Dendritic cell treated with granulocyte-macrophage colony-stimulating factor and Interleukin-4, amounts not matched to agents 40 ng/mL and 50 ng/mL, for 4 days (primary cell): ENCODE data around the gene CLTRN.

ENCODE experiments used
- H3K27ac Mint-ChIP-seq: one replicate; pipeline ENCODE4 v1.8.0; 2022; ENCODE audit warnings: mild to moderate bottlenecking, mixed read lengths
- H3K27me3 Mint-ChIP-seq: one replicate; pipeline ENCODE4 v1.8.0; 2022; ENCODE audit warnings: mild to moderate bottlenecking, mixed read lengths
- H3K36me3 Mint-ChIP-seq: one replicate; pipeline ENCODE4 v1.8.0; 2022; ENCODE audit warnings: low read depth, mixed read lengths
- H3K4me1 Mint-ChIP-seq: one replicate; pipeline ENCODE4 v1.8.0; 2022; ENCODE audit warnings: low read depth, mixed read lengths
- H3K4me3 Mint-ChIP-seq: one replicate; pipeline ENCODE4 v1.8.0; 2022; ENCODE audit warnings: mild to moderate bottlenecking, moderate library complexity, mixed read lengths
- H3K9me3 Mint-ChIP-seq: one replicate; pipeline ENCODE4 v1.8.0; 2022; ENCODE audit warnings: mixed read lengths
- intact Hi-C: fragments of 100-400 bp; cut with micrococcal nuclease; formaldehyde crosslinking; loops from one replicate; pipeline ENCODE4 v1.15.0; 2022

The CLTRN gene

GRCh38 chrX:15631637-15632036, 33.0 kb downstream of the CLTRN start:
- no peak overlapping the region for H3K27ac Mint-ChIP-seq
- no peaks in the 10 kb centered on the region for H3K9me3 Mint-ChIP-seq
- intact Hi-C loops = no loop called here
- H3K4me3 Mint-ChIP-seq = no peak overlapping the region
- H3K4me1 Mint-ChIP-seq = no peaks in the 10 kb centered on the region
- no peaks in the 10 kb centered on the region for H3K27me3 Mint-ChIP-seq
- no peaks in the 10 kb centered on the region for H3K36me3 Mint-ChIP-seq

DNA sequence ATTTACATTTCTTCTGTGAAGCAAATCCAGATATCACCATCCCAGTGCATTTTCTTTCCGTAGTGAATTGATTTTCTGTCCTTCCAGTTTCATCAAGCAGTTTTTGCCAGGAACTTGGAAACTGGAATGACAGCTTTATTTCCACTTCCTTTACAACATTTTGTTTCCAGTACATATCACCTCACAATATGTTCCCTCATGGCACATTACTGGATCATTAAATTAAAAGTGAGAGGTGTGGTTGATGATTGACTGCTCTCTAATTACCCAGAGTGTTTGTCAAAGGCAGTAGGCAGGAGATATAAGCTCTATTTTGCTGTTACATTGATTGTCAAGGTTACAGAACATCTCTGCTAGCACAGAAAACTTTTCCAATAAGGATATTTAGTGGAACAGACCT, 41.6 kb downstream of the CLTRN start:
- intact Hi-C loops = no loop called here
- H3K4me1 Mint-ChIP-seq = no peaks in the 10 kb centered on the region
- no peak overlapping the region for H3K4me3 Mint-ChIP-seq
- H3K27me3 Mint-ChIP-seq = peaks cover 1% of the 10 kb centered on the region
- no peak overlapping the region for H3K27ac Mint-ChIP-seq
- H3K9me3 Mint-ChIP-seq = no peaks in the 10 kb centered on the region
- H3K36me3 Mint-ChIP-seq = no peaks in the 10 kb centered on the region

DNA sequence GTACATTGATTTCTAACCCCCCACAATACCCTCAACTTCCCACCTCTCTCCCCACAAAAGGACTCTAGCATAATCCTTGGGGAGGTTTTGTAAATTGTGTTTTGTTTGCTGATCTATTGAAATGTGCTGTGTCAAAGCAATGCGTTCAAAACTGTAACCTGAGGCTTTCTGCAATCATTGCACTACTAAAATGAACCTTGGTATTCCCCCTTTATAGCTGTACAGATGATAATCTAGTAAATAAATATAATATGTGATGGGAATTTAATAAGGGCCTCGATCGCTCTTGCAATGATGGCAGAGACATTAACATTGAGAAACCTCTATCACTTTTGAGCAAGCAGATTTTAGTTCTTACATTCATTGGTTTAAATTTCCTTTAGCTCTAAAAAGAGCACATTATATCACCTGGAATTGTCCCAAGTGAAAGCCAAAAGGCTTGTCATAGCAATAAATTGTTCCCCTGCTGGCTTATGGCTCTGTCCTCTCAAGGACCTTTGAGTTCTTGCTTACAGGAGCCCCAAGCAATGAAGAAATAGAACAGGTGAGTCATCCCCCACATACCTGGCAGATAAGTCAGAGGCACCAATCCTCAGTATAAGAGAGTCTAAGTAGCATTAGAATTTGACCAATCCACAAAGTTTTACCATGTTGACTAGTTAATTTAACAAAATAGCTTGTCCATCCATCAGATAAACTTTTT, 45.4 kb downstream of the CLTRN start:
- Mint-ChIP-seq H3K4me3 (no peak overlapping the region), H3K27ac (no peak overlapping the region), H3K9me3 (no peaks in the 10 kb centered on the region), H3K27me3 (peaks cover 3% of the 10 kb centered on the region), H3K4me1 (no peaks in the 10 kb centered on the region), H3K36me3 (no peaks in the 10 kb centered on the region)
- intact Hi-C loops = no loop called here

DNA sequence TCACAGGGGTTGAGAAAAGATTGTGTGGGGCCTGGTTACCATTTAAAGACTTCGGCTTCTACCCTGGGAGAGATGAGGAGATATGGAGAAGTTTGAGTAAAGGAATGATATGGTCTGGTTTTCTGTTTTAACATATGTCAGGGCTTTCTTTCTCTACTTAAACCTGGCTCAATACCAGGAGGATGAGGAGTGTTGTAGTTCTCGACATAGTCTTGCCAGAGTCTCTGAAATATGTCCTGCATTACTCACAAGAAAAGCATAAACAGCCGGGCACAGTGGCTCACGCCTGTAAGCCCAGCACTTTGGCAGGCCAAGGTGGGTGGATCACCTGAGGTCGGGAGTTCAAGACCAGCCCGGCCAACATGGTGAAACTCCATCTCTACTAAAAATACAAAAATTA, 47.5 kb downstream of the CLTRN start:
- no peaks in the 10 kb centered on the region for H3K4me1 Mint-ChIP-seq
- no peak overlapping the region for H3K27ac Mint-ChIP-seq
- no peaks in the 10 kb centered on the region for H3K36me3 Mint-ChIP-seq
- peaks cover 3% of the 10 kb centered on the region for H3K27me3 Mint-ChIP-seq
- no peak overlapping the region for H3K4me3 Mint-ChIP-seq
- intact Hi-C loops = no loop called here
- no peaks in the 10 kb centered on the region for H3K9me3 Mint-ChIP-seq

DNA sequence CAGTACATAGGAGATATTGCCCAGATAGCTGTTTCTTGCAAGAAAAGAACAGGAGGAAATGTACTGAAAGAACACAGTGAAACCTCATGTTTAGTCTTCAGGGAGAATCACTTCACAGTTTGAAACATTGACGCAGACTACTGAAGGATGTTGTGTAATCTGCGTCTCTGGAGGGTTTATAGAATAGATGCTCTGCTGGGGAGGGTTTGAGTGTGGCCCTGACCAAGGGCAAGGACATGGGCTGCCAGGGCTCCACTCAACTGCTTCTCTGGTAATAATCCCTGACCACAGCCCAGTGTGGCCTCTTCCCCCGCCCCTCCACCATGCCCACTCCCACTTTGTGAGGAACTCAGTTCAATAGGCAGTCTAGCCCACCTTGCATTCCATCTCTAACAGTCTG, 48.1 kb downstream of the CLTRN start:
- no peaks in the 10 kb centered on the region for H3K4me1 Mint-ChIP-seq
- H3K4me3 Mint-ChIP-seq = no peak overlapping the region
- no peak overlapping the region for H3K27ac Mint-ChIP-seq
- intact Hi-C loops = no loop called here
- peaks cover 3% of the 10 kb centered on the region for H3K27me3 Mint-ChIP-seq
- H3K36me3 Mint-ChIP-seq = no peaks in the 10 kb centered on the region
- no peaks in the 10 kb centered on the region for H3K9me3 Mint-ChIP-seq

DNA sequence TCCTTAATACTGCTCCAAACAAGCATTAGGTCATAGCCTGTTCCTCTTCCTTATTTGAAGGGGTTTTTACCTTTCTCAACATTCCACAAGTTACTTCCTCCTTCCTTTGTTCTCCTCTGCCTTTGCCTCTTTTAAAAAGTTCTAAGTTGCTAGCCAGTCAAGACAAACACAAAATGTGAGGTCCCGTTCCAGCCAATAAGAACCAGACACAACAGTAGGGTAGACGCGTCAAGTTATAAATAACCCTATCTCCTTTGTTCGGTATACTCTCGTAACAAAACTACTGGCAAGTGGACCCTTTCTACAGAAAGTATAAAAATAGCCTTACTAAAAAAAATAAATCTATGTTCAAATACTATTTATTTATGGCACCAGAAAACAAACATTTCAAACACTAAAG, 57.5 kb downstream of the CLTRN start:
- H3K27me3 Mint-ChIP-seq = peaks cover 2% of the 10 kb centered on the region
- no peaks in the 10 kb centered on the region for H3K9me3 Mint-ChIP-seq
- intact Hi-C loops = no loop called here
- no peak overlapping the region for H3K27ac Mint-ChIP-seq
- peaks cover 6% of the 10 kb centered on the region for H3K4me1 Mint-ChIP-seq
- no peaks in the 10 kb centered on the region for H3K36me3 Mint-ChIP-seq
- H3K4me3 Mint-ChIP-seq = no peak overlapping the region

DNA sequence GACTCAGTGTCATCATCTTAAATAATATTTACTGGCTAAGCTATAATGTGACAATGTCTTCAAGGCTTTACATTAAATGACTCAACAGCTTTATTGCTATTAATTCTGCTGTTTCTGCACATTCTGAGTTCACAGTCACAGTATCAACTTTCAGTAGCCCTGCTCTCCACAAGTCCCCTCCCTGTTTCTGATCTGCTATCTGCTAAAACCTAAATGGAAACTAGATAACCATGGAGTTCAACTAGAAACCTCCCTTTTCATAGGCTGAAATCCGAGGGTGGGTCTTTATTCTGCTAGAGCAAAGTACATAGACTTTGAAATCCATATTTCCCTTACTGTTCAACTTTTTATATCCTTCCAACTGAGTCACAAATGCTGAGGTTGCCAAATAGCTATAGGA, 58.5 kb downstream of the CLTRN start:
- intact Hi-C loops = no loop called here
- no peak overlapping the region for H3K4me3 Mint-ChIP-seq
- no peaks in the 10 kb centered on the region for H3K9me3 Mint-ChIP-seq
- H3K27ac Mint-ChIP-seq = no peak overlapping the region
- H3K27me3 Mint-ChIP-seq = peaks cover 2% of the 10 kb centered on the region
- H3K4me1 Mint-ChIP-seq = peaks cover 6% of the 10 kb centered on the region
- no peaks in the 10 kb centered on the region for H3K36me3 Mint-ChIP-seq

GRCh38 chrX:15605226-15605625, 59.4 kb downstream of the CLTRN start:
- no peaks in the 10 kb centered on the region for H3K9me3 Mint-ChIP-seq
- intact Hi-C loops = no loop called here
- H3K4me3 Mint-ChIP-seq = no peak overlapping the region
- no peaks in the 10 kb centered on the region for H3K36me3 Mint-ChIP-seq
- peaks cover 6% of the 10 kb centered on the region for H3K4me1 Mint-ChIP-seq
- H3K27me3 Mint-ChIP-seq = peaks cover 2% of the 10 kb centered on the region
- no peak overlapping the region for H3K27ac Mint-ChIP-seq

GRCh38 chrX:15602761-15603160, 61.8 kb downstream of the CLTRN start:
- H3K36me3 Mint-ChIP-seq = no peaks in the 10 kb centered on the region
- intact Hi-C loops = no loop called here
- no peaks in the 10 kb centered on the region for H3K9me3 Mint-ChIP-seq
- H3K27ac Mint-ChIP-seq = no peak overlapping the region
- H3K27me3 Mint-ChIP-seq = peaks cover 2% of the 10 kb centered on the region
- no peak overlapping the region for H3K4me3 Mint-ChIP-seq
- H3K4me1 Mint-ChIP-seq = peaks cover 6% of the 10 kb centered on the region

DNA sequence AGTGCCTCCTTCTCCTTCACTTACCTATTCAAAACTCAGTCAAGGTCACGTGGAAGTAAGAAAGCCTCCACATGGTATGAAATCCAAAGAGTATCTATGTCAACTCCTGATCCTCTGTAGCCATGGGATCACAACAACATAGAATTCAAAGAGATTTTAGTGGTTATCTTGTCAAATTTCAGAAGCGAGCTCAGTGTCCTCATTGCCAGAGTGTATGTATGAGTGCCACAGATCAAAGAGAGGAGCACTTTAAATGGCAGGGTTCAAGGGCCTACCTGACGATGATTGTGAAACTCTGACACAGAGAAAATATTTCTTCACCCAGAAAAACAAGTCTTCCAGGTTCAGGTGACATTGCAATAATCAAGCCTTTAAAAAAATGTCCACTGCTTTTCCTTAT, 62.7 kb downstream of the CLTRN start:
- intact Hi-C loops = no loop called here
- H3K9me3 Mint-ChIP-seq = no peaks in the 10 kb centered on the region
- H3K27ac Mint-ChIP-seq = no peak overlapping the region
- H3K27me3 Mint-ChIP-seq = peaks cover 2% of the 10 kb centered on the region
- H3K4me1 Mint-ChIP-seq = peaks cover 2% of the 10 kb centered on the region
- H3K36me3 Mint-ChIP-seq = no peaks in the 10 kb centered on the region
- no peak overlapping the region for H3K4me3 Mint-ChIP-seq

DNA sequence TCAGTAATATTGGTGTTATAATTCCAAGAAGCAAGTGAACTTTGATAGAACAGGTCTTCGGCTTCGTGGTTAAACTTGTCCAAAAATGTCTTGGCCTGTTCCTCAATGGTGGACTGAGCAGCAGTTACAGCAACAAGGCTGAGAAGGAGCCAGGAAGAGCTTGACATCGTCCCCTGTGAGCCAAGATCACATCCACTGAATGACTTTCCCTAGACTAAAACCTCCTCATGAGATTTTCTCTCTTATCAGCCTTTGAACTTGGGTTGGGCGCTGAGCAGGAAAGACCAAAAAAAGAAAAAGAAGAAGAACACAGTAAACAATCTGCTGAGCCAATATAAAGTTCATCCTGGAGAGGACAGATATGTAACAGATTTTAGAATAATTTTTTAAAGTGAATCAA, 63.9 kb downstream of the CLTRN start, which contains the start of gene ACE2:
TSS of gene ACE2 (minus strand) at position 216 of the 400 bp plus-strand sequence. CDS start at position 167, 49 bp downstream.
- Mint-ChIP-seq H3K4me3 (no peak within 1 kb of the TSS), H3K9me3 (no peaks in the 10 kb centered on the region), H3K27me3 (peaks cover 2% of the 10 kb centered on the region), H3K36me3 (no peaks in the 10 kb centered on the region), H3K27ac (no peak within 1 kb of the TSS), H3K4me1 (no peaks in the 10 kb centered on the region)
- intact Hi-C loops = no loop called here

DNA sequence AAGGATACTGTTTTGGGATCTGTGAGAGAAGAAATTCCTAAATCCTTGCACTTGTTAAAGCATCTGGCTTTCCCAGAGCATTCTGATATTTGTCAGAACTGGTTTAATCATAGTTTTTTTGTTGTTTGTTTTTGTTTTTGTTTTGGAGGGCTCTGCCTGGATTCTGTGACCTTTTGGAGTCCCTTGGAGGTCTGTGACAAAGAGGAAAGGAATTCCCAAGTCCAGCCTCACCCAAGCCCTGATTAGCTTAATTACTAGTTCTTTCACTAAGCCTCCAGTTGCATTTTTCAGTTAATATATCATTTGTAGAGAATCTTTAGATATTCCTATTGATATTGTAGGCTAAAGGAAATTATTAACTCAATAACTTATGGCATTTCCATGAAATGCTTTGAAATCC, 64.6 kb downstream of the CLTRN start:
- no peak overlapping the region for H3K27ac Mint-ChIP-seq
- no peak overlapping the region for H3K4me3 Mint-ChIP-seq

DNA sequence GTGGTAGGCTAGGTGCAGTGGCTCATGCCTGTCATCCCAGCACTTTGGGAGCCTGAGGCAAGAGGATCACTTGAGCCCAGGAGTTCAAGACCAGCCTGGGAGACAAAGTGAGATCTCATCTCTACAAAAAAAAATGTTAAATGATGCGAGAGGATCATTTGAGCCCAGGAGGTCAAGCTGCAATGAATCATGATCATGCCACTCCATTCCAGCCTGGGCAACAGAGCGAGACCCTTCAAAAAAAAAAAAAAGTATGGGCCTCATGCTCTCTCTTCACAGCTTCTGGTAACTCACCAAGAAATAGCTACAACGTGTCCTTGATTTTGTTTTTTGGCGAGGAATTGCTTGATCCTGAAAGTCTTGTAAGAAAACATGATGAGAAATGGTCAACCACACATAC, 65.1 kb downstream of the CLTRN start:
- Mint-ChIP-seq H3K36me3 (no peaks in the 10 kb centered on the region), H3K27me3 (peaks cover 2% of the 10 kb centered on the region), H3K4me1 (no peaks in the 10 kb centered on the region), H3K9me3 (no peaks in the 10 kb centered on the region), H3K27ac (no peak overlapping the region), H3K4me3 (no peak overlapping the region)
- intact Hi-C loops = no loop called here

More for the DNA sequence above, 64.6 kb downstream of the CLTRN start:
- no peaks in the 10 kb centered on the region for H3K36me3 Mint-ChIP-seq
- H3K9me3 Mint-ChIP-seq = no peaks in the 10 kb centered on the region
- peaks cover 2% of the 10 kb centered on the region for H3K27me3 Mint-ChIP-seq
- intact Hi-C loops = no loop called here
- no peaks in the 10 kb centered on the region for H3K4me1 Mint-ChIP-seq

DNA sequence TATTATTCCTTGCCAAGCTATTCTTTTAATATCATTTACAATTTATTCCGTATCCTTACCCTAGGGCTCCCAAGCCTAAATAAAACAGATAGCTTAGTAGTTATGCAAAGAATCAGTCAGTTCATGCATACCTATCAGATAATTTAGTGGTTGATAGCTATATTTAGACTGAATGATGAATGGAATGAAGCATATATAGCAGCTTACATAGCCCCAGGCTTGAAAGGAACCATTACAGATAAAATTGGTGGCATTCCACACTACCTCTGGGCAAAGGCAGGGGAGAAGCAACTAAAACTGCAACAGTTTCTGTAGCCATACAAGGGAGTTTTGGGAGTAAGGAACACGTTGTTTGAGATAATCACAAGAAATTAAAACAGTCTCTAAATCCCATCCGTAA, 66.6 kb downstream of the CLTRN start:
- Mint-ChIP-seq H3K9me3 (no peaks in the 10 kb centered on the region), H3K4me1 (no peaks in the 10 kb centered on the region), H3K36me3 (no peaks in the 10 kb centered on the region), H3K27ac (no peak overlapping the region), H3K27me3 (peaks cover 5% of the 10 kb centered on the region), H3K4me3 (no peak overlapping the region)
- intact Hi-C loops = no loop called here

DNA sequence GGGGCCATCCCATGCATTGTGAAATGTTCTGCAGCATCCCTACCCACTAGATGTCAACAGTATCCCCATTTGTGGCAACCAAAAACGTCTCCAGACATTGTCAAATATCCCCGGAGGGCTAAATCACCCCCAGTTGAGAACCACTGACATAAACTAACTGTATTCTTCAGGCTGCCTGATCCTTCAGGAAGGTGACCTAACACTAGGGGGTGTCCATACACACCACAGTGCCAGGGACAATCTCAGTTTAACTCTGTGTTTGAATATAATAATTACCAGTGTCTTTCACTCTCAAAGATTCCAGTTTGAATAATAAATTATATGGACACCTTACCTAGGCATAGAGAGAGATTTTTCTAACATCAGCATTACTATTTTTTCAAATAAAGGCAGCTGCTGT, 70.2 kb downstream of the CLTRN start:
- no peaks in the 10 kb centered on the region for H3K9me3 Mint-ChIP-seq
- no peak overlapping the region for H3K4me3 Mint-ChIP-seq
- peaks cover 3% of the 10 kb centered on the region for H3K27me3 Mint-ChIP-seq
- intact Hi-C loops = no loop called here
- H3K27ac Mint-ChIP-seq = no peak overlapping the region
- H3K36me3 Mint-ChIP-seq = no peaks in the 10 kb centered on the region
- H3K4me1 Mint-ChIP-seq = no peaks in the 10 kb centered on the region
